ENCODE measurements around the gene KRTAP12-4. TPM values are rescaled to one million over a fixed set of nuclear protein-coding genes. Genes with fewer than 3 reads are reported as not detected.
"Not testable (repeated sequence)": the region's sequence is repeated elsewhere in the genome, so short reads cannot be mapped to it uniquely, and the experiment has no call there.

The KRTAP12-4 gene
- total RNA-seq, 1 experiment from 2014 or later, result not detected

DNA sequence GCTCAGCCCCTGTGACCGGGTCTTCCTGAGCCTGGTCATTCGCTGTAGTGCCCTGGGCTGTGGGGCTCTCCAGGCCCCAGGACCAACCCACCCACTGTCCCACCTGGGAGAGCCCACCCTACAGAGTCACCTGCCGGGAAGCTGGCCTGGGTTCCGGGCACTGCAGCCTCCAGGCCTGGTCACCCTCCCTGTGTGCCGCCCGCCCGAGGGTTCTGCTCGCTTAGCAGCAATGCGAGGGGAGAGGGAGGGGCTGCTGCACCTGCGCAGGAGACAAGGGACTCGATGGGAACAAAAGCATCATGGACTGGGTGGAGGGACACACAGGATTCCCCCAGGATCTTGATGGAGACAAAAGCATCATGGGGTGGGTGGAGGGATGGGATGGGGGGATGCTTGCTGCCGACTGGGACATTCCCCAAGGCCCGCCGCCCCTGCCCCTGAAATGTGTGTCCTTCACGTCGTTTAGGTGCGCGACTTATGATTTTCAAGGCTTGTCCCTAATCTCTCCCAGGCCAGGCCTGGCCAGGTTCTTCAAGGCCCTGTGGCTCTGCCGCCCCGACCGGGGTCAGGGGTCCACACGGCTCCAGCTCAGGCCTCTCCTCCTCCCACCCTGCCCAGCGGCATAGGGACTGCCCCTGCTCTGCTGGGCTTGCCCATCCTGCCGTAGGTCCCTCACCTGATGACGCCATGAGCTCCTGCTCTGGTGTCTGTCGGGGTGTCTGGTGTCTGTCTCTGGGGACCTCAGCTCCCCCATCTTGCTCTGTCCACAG, 40.9 kb downstream of the KRTAP12-4 start:
- no peak overlapping the region for H3K4me3 ChIP-seq
- peaks cover 19% of the 10 kb centered on the region for H3K9me3 ChIP-seq
- no peaks in the 10 kb centered on the region for H3K36me3 ChIP-seq
- DNase-seq, result no peak
- peaks cover 23% of the 10 kb centered on the region for H3K27me3 ChIP-seq

DNA sequence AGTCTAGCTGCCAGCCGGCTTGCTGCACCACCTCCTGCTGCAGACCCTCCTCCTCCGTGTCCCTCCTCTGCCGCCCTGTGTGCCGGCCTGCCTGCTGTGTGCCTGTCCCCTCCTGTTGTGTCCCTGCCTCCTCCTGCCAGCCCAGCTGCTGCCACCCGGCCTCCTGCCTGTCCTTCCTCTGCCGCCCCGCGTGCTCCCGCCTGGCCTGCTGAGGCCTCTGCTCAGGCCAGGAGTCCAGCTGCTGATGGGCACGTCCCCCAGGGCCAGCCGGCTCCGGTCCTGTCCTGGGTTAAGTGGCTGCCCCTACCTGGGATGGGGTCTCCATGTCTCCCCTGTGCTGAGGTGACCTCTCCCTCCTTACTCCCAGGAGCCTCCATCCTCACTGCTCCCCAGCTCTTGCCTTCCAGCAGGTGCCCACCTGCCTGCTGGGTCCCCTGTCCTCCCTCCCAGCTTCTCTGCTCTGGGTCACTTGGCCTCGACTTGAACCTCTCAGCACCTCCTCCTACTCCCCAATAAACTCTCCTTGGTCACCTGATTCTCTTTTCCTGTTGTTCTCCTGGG, 41.7 kb downstream of the KRTAP12-4 start:
- H3K9me3 ChIP-seq, result peaks cover 19% of the 10 kb centered on the region
- H3K4me3 ChIP-seq, result no peak overlapping the region
- DNase-seq, result no peak
- no peaks in the 10 kb centered on the region for H3K36me3 ChIP-seq
- peaks cover 26% of the 10 kb centered on the region for H3K27me3 ChIP-seq

DNA sequence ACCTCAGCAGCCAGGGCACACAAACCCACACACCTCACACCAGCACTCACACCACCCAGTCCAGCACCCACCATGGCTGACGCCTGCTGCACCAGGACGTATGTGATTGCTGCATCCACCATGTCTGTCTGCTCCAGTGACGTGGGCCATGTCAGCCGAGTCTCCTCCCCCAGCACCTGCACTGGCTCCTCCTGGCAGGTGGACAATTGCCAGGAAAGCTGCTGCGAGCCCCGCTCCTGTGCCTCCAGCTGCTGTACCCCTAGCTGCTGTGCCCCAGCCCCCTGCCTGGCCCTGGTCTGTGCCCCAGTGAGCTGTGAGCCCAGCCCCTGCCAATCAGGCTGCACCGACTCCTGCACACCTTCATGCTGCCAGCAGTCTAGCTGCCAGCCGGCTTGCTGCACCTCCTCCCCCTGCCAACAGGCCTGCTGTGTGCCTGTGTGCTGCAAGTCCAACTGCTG, 42.4 kb downstream of the KRTAP12-4 start, which contains the start of gene KRTAP10-8:
TSS of gene KRTAP10-8 (plus strand) at position 51 of the 458 bp plus-strand sequence. CDS start at position 73, 22 bp downstream.
- H3K27me3 ChIP-seq, result peaks cover 32% of the 10 kb centered on the region
- DNase-seq, result no peak
- H3K36me3 ChIP-seq, result no peaks in the 10 kb centered on the region
- peaks cover 23% of the 10 kb centered on the region for H3K9me3 ChIP-seq
- H3K4me3 ChIP-seq, result no peak within 1 kb of the TSS

DNA sequence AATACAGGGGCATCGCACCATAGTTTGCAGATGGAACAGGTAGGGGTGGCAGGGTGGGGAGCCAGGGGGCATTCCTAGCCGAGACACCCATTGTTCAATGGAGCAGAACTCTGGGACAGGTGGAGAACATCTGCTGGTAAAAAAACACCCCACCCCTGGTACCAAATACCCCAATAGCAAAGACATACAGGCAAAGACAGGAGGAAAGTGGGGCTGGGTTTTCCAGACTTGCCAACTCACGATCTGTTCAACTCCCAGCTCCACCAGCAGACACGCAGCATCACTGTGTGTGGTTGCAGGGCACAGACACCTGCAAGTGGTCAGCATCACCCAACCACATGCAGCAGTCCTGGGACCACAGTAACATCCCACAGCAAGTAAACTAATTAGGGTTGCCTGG, 42.9 kb downstream of the KRTAP12-4 start:
- Histone ChIP-seq H3K9me3 (peaks cover 27% of the 10 kb centered on the region), H3K27me3 (peaks cover 32% of the 10 kb centered on the region), H3K36me3 (no peaks in the 10 kb centered on the region), H3K4me3 (no peak overlapping the region)
- DNase-seq, result no peak

DNA sequence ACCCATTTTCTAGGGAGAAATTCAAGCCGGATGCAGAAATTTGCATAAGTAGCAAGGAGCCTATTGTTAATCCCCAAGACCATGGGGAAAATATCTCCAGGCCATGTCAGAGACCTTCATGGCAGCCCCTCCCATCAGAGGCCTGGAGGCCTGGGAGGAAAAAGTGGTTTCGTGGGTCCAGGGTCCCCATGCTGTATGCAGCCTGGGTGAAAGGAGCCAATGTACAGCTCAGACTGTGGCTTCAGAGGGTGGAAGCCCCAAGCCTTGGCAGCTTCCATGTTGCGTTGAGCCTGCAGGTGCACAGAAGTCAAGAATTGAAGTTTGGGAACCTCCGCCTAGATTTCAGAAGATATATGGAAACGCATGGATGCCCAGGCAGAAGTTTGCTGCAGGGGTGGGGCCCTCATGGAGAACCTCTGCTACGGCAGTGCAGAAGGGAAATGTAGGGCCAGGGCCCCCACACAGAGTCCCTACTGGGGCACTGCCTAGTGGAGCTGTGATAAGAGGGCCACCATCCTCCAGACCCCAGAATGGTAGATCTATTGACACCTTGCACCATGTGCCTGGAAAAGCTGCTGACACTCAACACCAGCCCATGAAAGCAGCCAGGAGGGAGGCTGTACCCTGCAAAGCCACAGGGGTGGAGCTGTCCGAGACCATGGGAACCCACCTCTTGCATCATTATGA, 44.2 kb downstream of the KRTAP12-4 start:
- H3K36me3 ChIP-seq, H3K4me3 ChIP-seq, DNase-seq: not testable (repeated sequence)
- peaks cover 28% of the 10 kb centered on the region for H3K27me3 ChIP-seq
- H3K9me3 ChIP-seq, result peaks cover 30% of the 10 kb centered on the region

DNA sequence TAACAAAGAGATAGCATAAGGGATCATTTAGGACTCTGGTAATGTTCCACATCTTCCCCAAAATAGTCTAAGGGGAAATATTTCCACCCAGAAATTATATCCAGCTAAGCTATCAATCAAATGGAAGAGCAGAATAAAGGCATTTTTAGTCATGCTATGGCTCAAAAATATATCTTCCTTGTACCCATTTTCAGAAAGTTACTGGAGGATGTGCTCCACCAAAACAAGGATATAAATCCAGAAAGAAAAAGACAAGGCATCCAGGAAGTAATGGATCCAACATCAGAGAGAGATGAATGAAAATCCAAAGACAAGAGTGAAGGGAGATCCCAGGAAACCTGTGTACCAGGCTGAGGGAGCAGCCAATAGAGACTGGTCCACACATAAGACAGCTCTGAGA, 45.3 kb downstream of the KRTAP12-4 start:
- H3K27me3 ChIP-seq, result peaks cover 30% of the 10 kb centered on the region
- peaks cover 32% of the 10 kb centered on the region for H3K9me3 ChIP-seq
- H3K4me3 ChIP-seq, result no peak overlapping the region
- no peaks in the 10 kb centered on the region for H3K36me3 ChIP-seq
- no peak for DNase-seq

DNA sequence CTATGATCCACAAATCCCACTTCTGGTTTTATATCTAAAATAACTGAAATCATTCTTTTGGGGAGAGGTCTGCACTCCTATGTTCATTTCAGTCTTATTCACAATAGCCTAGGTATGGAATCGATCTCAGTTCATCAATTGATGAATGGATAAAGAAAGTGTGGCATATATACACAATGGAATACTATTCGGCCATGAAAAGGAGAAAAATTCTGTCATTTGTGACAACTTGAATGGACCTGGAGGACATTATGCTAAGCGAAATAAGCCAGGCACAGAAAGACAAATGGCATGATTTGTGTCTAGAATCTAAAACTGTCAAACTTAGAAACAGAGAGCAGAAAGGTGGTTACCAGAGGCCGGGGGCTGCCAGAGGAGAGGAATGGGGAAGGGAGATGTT, 48.0 kb downstream of the KRTAP12-4 start:
- Histone ChIP-seq H3K9me3 (peaks cover 27% of the 10 kb centered on the region), H3K27me3 (peaks cover 35% of the 10 kb centered on the region), H3K36me3 (no peaks in the 10 kb centered on the region), H3K4me3 (no peak overlapping the region)
- no peak for DNase-seq

Other genes starting within 250 kb of the KRTAP12-4 start
- gene LRRC3, start 199.1 kb downstream of the KRTAP12-4 start, total RNA-seq (2014; rRNA removed; shearing (Covaris generic); ENCODE audit: low replicate concordance), result 1.2 and 1.4 TPM in 2 replicates
- not detected in 2 replicates for gene KRTAP10-1, start 114.5 kb downstream of the KRTAP12-4 start, total RNA-seq (2014; rRNA removed; shearing (Covaris generic); ENCODE audit: low replicate concordance)
- gene KRTAP10-2, start 103.2 kb downstream of the KRTAP12-4 start, total RNA-seq (2014; rRNA removed; shearing (Covaris generic); ENCODE audit: low replicate concordance), result not detected in 2 replicates
- gene KRTAP10-3, start 95.9 kb downstream of the KRTAP12-4 start, total RNA-seq (2014; rRNA removed; shearing (Covaris generic); ENCODE audit: low replicate concordance), result not detected in 2 replicates
- gene KRTAP10-4, start 80.9 kb downstream of the KRTAP12-4 start, total RNA-seq (2014; rRNA removed; shearing (Covaris generic); ENCODE audit: low replicate concordance), result not detected in 2 replicates
- gene KRTAP10-5, start 74.1 kb downstream of the KRTAP12-4 start, total RNA-seq (2014; rRNA removed; shearing (Covaris generic); ENCODE audit: low replicate concordance), result not detected in 2 replicates
- not detected in 2 replicates for gene KRTAP10-6, start 62.2 kb downstream of the KRTAP12-4 start, total RNA-seq (2014; rRNA removed; shearing (Covaris generic); ENCODE audit: low replicate concordance)
- gene KRTAP10-7, start 54.1 kb downstream of the KRTAP12-4 start, total RNA-seq (2014; rRNA removed; shearing (Covaris generic); ENCODE audit: low replicate concordance), result not detected in 2 replicates
- gene KRTAP10-8, start 42.6 kb downstream of the KRTAP12-4 start, total RNA-seq (2014; rRNA removed; shearing (Covaris generic); ENCODE audit: low replicate concordance), result not detected in 2 replicates
- not detected in 2 replicates for gene KRTAP10-9, start 27.6 kb downstream of the KRTAP12-4 start, total RNA-seq (2014; rRNA removed; shearing (Covaris generic); ENCODE audit: low replicate concordance)
- not detected in 2 replicates for gene KRTAP10-10, start 17.3 kb downstream of the KRTAP12-4 start, total RNA-seq (2014; rRNA removed; shearing (Covaris generic); ENCODE audit: low replicate concordance)
- not detected in 2 replicates for gene KRTAP10-11, start 8.2 kb downstream of the KRTAP12-4 start, total RNA-seq (2014; rRNA removed; shearing (Covaris generic); ENCODE audit: low replicate concordance)
- gene KRTAP12-3, start 3.3 kb upstream of the KRTAP12-4 start, total RNA-seq (2014; rRNA removed; shearing (Covaris generic); ENCODE audit: low replicate concordance), result not detected in 2 replicates
- not detected in 2 replicates for gene KRTAP12-2, start 12.3 kb upstream of the KRTAP12-4 start, total RNA-seq (2014; rRNA removed; shearing (Covaris generic); ENCODE audit: low replicate concordance)
- not detected in 2 replicates for gene KRTAP12-1, start 27.5 kb upstream of the KRTAP12-4 start, total RNA-seq (2014; rRNA removed; shearing (Covaris generic); ENCODE audit: low replicate concordance)
- not detected in 2 replicates for gene KRTAP10-12, start 42.5 kb upstream of the KRTAP12-4 start, total RNA-seq (2014; rRNA removed; shearing (Covaris generic); ENCODE audit: low replicate concordance)
- gene TSPEAR, start 56.9 kb upstream of the KRTAP12-4 start, total RNA-seq (2014; rRNA removed; shearing (Covaris generic); ENCODE audit: low replicate concordance), result not detected in 2 replicates
- gene UBE2G2, start 147.2 kb upstream of the KRTAP12-4 start, total RNA-seq (2014; rRNA removed; shearing (Covaris generic); ENCODE audit: low replicate concordance), result 59.9 and 76.0 TPM in 2 replicates
- gene SUMO3, start 163.4 kb upstream of the KRTAP12-4 start, total RNA-seq (2014; rRNA removed; shearing (Covaris generic); ENCODE audit: low replicate concordance), result 153 and 197 TPM in 2 replicates
- gene PTTG1IP, start 219.0 kb upstream of the KRTAP12-4 start, total RNA-seq (2014; rRNA removed; shearing (Covaris generic); ENCODE audit: low replicate concordance), result 396 and 445 TPM in 2 replicates

Measured in MG63 (cell line).